NT2/D1 (cell line): ENCODE results near the gene PAQR4.

ENCODE experiments used
- DNase-seq: peaks from one replicate; pipeline ENCODE4 v3.0.0-alpha.2; 2011; ENCODE audit warnings: low read depth, low spot score
- H3K27me3 ChIP-seq: 2 replicates; pipeline ENCODE4 v1.6.0; 2011; ENCODE audit warnings: mild to moderate bottlenecking; ENCODE audit not compliant: insufficient read length, insufficient read depth
- H3K36me3 ChIP-seq: 2 replicates; pipeline ENCODE4 v1.6.1; 2011; ENCODE audit warnings: mild to moderate bottlenecking, low read length, mixed read lengths; ENCODE audit not compliant: insufficient read depth, insufficient read length
- H3K4me1 ChIP-seq: 2 replicates; pipeline ENCODE4 v1.5.1; 2011; ENCODE audit not compliant: insufficient read depth, insufficient read length
- H3K4me3 ChIP-seq: 2 replicates; pipeline ENCODE4 v1.5.1; 2011; ENCODE audit warnings: low read depth; ENCODE audit not compliant: insufficient read length
- H3K9ac ChIP-seq: 2 replicates; pipeline ENCODE4 v1.6.0; 2011; ENCODE audit warnings: low read depth; ENCODE audit not compliant: insufficient read length
- H3K9me3 ChIP-seq: 2 replicates; pipeline ENCODE4 v1.5.1; 2011; ENCODE audit warnings: mild to moderate bottlenecking, low read length; ENCODE audit not compliant: insufficient read depth
- SUZ12 ChIP-seq: IDR thresholded peaks from 2 replicates; pipeline ENCODE4 v1.6.1; 2011; ENCODE audit not compliant: insufficient read length, insufficient read depth; ENCODE audit errors: extremely low read depth
- YY1 ChIP-seq: IDR thresholded peaks from 2 replicates; pipeline ENCODE4 v1.6.1; 2011; ENCODE audit not compliant: insufficient read length, insufficient read depth
- ZNF274 ChIP-seq: IDR thresholded peaks from 2 replicates; pipeline ENCODE4 v1.6.1; 2011; ENCODE audit warnings: mild to moderate bottlenecking, low read depth, low read length

PAQR4 gene

DNA sequence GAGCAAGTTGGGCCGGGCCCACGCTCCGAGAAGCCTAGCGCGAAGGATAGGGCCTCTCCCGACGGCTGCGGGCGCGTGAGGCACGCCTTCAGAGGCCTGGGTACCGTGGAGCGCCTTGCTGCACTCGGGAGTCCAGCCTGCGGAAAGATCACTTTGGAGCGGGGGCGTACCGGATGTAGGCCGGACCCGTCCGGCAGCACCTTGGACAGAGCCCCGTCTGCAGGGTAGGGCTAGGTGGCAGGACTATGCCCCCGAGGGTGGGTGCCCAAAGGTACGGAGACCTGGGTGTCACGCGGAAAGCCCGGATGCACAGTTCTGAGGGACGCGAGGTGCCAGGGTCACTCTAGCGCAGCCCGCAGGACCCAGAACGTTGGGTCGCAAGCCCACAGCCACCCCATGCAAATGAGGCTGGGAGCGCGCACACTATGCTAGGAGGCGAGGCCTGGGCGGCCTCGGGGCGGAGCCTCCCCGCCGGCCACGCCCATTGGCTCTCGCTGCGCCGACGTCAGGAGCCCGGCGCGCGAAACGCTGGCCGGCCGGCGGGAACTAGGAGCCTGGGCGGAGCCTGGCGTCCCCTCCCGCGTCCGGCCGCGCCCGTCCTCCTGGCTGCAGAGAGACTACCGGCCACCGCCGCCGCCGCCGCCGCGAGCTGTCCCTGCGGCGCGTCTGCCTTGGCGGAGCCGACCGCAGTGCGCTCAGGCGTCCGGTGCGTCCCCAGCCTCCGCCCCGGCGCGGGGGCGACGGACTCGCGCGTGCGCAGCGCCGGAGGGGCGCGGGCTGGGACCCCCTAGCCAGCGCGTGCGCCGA, at the start of gene PAQR4:
PAQR4 (plus strand) TSS at position 611 of the 807 bp plus-strand sequence. CDS start 327 bp downstream, outside the sequence.
- TF ChIP-seq SUZ12: no peak
- no peak for TF ChIP-seq ZNF274
- no peak for TF ChIP-seq YY1
- DNase-seq: peak; percentile 87
- H3K4me1 ChIP-seq: peaks cover 24% of the 10 kb centered on the region

GRCh38 chr16:2919511-2920255, 49.5 kb upstream of the PAQR4 start:
- no peaks in the 10 kb centered on the region for H3K9me3 ChIP-seq
- no peak for TF ChIP-seq YY1
- no peak for TF ChIP-seq ZNF274
- H3K4me1 ChIP-seq: no peaks in the 10 kb centered on the region
- no peak for DNase-seq
- no peaks in the 10 kb centered on the region for H3K27me3 ChIP-seq
- no peak overlapping the region for H3K9ac ChIP-seq
- no peak overlapping the region for H3K4me3 ChIP-seq
- H3K36me3 ChIP-seq: peaks cover 27% of the 10 kb centered on the region

More for the DNA sequence above, at the start of gene PAQR4:
- Histone ChIP-seq H3K27me3 (no peaks in the 10 kb centered on the region), H3K4me3 (peak within 1 kb of the TSS; percentile 98), H3K36me3 (peaks cover 53% of the 10 kb centered on the region), H3K9ac (peak within 1 kb of the TSS; percentile 99), H3K9me3 (no peaks in the 10 kb centered on the region)

- no peak for TF ChIP-seq SUZ12
- no peak for TF ChIP-seq ZNF274
- TF ChIP-seq YY1: no peak
- Histone ChIP-seq H3K9ac (no peak overlapping the region), H3K4me1 (peaks cover 5% of the 10 kb centered on the region), H3K27me3 (no peaks in the 10 kb centered on the region), H3K9me3 (no peaks in the 10 kb centered on the region; the same call in 1 of the 2 replicates), H3K36me3 (peaks cover 17% of the 10 kb centered on the region), H3K4me3 (no peak overlapping the region)
- DNase-seq: no peak
Observed at GRCh38 chr16:2923481-2923880, 45.7 kb upstream of the PAQR4 start.

DNA sequence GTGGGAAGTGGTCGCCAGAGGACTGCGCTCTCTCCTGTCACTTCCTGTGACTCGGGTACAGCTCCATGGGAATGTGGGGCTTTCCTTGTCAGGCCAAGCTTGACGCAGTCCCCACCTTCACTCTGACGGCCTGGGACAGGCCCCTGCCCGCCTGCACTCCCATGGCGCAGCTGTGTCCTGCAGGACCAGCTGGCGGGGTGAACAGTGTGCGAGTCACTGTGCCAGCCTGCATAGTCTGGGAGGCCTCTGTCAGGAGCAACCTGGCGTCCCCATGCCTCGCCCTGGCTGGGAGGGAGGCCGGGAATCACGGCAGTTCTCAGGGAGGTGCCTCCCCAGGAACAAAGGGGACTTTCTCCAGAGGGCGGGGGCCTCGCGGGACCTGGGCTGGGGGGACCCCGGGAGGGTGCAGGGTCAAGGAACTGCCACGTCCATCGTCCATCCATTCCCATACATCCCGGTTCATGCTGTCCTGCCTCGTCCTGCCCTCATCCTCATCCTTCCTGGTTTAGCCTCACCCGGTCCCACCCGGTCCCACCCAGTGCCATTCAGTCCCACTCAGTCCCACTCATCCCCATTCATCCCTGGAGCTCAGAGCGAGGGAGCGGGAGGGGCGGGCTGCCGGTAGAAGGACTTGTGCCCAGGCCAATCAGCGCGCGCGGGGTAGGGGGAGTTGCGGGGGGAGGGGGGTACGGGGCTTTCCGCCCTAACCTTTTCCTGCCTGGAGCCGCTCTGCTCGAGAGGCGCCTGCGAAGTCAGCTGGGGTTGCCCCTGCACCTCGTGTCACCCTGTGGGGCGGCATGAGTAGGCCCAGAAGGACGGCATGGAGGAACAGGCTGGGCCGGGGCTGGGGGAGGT, 44.0 kb upstream of the PAQR4 start:
- no peaks in the 10 kb centered on the region for H3K27me3 ChIP-seq
- no peak overlapping the region for H3K4me3 ChIP-seq
- DNase-seq: no peak
- TF ChIP-seq SUZ12 (no peak), YY1 (no peak), ZNF274 (no peak)
- H3K4me1 ChIP-seq: peaks cover 11% of the 10 kb centered on the region
- H3K36me3 ChIP-seq: peaks cover 22% of the 10 kb centered on the region
- H3K9ac ChIP-seq: no peak overlapping the region
- no peaks in the 10 kb centered on the region; the same call in 1 of the 2 replicates for H3K9me3 ChIP-seq

DNA sequence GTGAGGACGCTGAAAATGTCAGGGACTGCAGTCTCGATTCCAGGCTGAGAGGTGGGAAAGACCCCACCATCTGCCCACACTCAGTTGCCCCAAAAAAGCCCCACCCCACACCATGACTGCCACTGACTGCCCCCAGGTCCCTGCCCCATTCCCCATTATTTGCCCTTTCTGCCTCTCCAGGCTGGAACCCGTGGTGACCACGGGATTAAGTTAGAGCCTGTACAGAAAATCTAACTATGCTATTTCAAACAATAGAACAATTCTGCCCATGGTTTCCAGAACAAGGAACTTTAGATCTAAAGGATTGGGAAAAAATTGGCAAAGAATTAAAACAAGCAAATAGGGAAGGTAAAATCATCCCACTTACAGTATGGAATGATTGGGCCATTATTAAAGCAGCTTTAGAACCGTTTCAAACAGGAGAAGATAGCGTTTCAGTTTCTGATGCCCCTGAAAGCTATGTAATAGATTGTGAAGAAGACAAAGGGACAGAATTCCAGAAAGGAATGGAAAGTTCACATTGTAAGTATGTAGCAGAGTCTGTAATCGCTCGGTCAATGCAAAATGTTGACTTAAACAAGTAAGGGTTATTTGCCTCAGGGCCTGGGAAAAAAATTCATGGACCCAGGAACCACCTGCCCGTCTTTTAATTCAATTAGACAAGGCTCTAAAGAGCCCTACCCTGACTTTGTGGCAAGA, 43.0 kb upstream of the PAQR4 start:
- H3K36me3 ChIP-seq: peaks cover 30% of the 10 kb centered on the region
- H3K4me3 ChIP-seq: no peak overlapping the region
- H3K9me3 ChIP-seq: no peaks in the 10 kb centered on the region; the same call in 1 of the 2 replicates
- no peaks in the 10 kb centered on the region for H3K27me3 ChIP-seq
- no peak overlapping the region for H3K9ac ChIP-seq
- peaks cover 11% of the 10 kb centered on the region for H3K4me1 ChIP-seq
- TF ChIP-seq ZNF274 (no peak), SUZ12 (no peak), YY1 (no peak)
- DNase-seq: no peak

DNA sequence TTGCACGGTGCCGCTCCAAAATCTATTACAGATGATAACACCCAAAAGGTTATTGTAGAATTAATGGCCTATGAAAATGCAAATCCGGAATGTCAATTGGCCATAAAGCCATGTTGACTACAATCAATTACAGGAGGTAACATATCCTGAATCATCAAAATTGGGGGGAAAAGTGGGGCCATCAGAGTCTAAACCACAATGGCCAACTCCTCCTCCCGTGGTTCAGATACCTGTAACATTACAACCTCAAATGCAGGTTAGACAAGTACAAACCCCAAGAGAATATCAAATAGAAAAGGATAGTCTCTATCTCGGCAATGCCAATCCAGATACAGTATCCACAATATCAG, 42.5 kb upstream of the PAQR4 start:
- no peak overlapping the region for H3K4me3 ChIP-seq
- no peak overlapping the region for H3K9ac ChIP-seq
- no peak for DNase-seq
- H3K27me3 ChIP-seq: no peaks in the 10 kb centered on the region
- TF ChIP-seq YY1 (no peak), SUZ12 (no peak), ZNF274 (no peak)
- H3K4me1 ChIP-seq: peaks cover 11% of the 10 kb centered on the region
- H3K9me3 ChIP-seq: no peaks in the 10 kb centered on the region; the same call in 1 of the 2 replicates
- peaks cover 26% of the 10 kb centered on the region for H3K36me3 ChIP-seq
